Embryonic facial prominence (tissue), 1 donor: ENCODE measurements around the gene LAMB2.

Experiments
- DNase-seq: peaks from one replicate; pipeline ENCODE4 v3.0.0-alpha.2; 2016; ENCODE audit errors: extremely low spot score

Gene LAMB2

GRCh38 chr3:49132437-49133225, at the start of gene LAMB2:
TSS of gene LAMB2 (minus strand) at chr3:49133050. CDS start at chr3:49132867, 183 bp downstream.
- no peak for DNase-seq

- no peak for DNase-seq
These were observed 48.5 kb upstream of the LAMB2 start for GRCh38 chr3:49181351-49181750.

- DNase-seq, result no peak
These were observed 47.3 kb upstream of the LAMB2 start for GRCh38 chr3:49180116-49180515.

DNA sequence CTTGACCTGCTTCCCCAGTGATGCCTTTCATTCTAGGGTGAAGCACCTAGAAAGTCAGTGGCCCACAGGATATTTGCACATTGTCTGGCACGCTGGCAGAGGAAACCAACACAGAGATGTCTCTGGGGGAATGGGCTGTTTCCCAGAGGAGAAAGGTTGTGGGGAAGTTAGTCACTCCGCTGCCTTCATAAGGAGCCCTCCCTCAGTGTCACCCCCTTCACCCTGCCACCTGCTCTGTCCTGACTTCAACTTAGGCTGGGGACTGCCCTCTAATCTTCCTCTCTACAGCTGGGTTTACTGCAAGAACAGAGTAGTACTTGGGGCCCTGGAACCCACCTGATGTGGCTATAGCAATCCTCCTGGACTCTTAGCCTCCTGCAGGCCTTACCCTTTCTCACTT, 44.2 kb upstream of the LAMB2 start:
- no peak for DNase-seq

GRCh38 chr3:49175530-49175929, 42.7 kb upstream of the LAMB2 start:
- no peak for DNase-seq

- no peak for DNase-seq
These were observed 41.6 kb upstream of the LAMB2 start for GRCh38 chr3:49174397-49174985.

DNA sequence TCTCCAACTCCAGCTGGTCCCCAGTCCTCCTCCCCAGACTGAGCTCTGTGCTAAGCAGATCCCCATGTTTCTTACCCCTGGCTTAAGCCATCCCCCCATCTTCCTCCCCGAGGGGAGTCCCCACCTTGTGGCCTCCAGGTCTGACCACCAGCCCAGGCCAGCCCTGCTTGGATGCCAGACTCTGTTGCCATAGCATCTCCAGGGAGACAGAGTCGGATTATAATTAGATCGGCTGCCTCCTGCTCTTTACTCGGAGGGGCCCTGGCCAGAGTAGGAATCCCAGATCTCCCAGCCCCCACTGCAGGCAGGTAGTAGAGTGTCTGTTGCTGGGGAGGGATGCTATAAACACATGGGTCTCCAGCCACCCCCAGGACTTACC, 40.9 kb upstream of the LAMB2 start:
- no peak for DNase-seq

GRCh38 chr3:49173116-49173791, 40.4 kb upstream of the LAMB2 start:
- DNase-seq, result no peak

GRCh38 chr3:49172551-49173041, 39.7 kb upstream of the LAMB2 start:
- DNase-seq, result no peak

DNA sequence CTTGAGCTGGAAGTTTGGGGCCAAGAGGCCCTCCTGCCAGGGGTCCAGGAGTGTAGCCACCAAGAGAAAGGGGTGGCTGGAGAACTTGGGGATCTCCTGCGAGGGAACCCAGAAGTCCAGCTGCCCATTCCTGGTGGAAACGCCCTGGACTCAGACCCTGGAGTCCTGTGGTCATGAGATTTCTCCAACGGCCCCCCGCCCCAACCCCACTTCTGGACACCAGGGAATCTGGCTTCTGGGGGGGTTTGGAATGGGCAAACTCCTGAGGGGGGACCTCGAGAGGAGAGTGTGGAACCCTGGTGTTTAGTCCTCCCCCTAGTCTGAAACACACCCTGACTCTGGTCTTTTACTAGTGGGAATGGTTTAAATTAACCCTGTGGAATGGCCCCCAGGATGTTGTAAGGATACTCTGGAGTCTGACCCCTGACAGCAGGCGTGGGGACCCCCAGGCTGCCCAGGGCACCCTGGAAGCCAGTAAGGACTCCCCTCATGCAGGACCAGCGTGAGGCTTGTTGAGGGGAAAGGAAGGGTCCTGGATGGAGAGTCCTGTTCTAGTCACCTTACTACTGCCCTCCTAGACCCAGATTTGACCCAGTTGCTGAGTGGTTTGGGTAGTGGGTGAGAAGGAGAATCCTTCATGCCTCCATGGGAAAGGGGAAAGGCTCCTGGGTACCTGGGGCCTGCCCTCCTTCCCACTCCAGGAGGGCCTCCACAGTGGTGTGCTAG, 39.1 kb upstream of the LAMB2 start:
- DNase-seq, result no peak

DNA sequence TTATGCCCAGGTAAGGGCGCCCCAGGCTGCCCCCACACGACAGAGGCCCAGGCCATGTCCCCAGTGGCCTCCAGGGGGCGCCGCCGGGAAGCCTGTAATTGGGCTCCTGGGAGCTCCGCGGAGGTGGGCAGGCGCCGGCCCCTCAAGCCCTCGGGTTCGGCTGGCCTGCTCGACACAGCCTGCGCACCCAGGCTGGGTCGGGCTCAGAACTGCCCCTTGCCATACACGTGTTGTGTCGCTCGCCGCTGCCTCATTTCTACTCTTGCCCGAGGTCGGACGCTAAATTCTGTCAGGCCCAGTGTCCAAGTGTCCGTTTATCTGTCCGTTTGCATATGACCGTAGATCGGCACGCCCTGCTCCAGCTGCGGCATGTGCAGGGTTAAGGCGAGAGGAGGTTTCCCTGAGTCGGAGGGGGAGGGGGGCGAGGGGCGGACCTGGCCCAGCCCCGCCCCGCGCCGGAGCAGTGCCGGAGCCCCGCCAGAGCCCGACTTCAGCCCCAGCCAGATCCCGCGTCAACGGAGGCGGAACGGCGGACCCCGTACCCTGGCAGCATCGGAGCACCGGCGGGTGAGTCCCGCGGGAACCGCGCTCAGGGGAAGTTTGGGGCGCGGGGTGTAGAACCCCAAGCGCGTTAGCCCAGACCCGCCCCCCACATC, 38.4 kb upstream of the LAMB2 start, which contains the start of gene KLHDC8B:
Gene KLHDC8B (plus strand): TSS at position 480 of the 656 bp plus-strand sequence. CDS start 1,172 bp downstream, outside the sequence.
- DNase-seq, result peak; percentile 46

GRCh38 chr3:49170744-49171118, 37.9 kb upstream of the LAMB2 start:
- DNase-seq, result no peak

- DNase-seq, result no peak
These were observed 34.1 kb upstream of the LAMB2 start for GRCh38 chr3:49166752-49167556.

- DNase-seq, result no peak
These were observed 33.2 kb upstream of the LAMB2 start, which contains the start of gene CCDC71 for GRCh38 chr3:49165771-49166751. TSS of gene CCDC71 (minus strand) at chr3:49166331. CDS start at chr3:49164208, 2,123 bp downstream.

GRCh38 chr3:49164983-49165720, 32.3 kb upstream of the LAMB2 start:
- DNase-seq, result no peak

- no peak for DNase-seq
These were observed 30.8 kb upstream of the LAMB2 start for GRCh38 chr3:49163609-49164008.

DNA sequence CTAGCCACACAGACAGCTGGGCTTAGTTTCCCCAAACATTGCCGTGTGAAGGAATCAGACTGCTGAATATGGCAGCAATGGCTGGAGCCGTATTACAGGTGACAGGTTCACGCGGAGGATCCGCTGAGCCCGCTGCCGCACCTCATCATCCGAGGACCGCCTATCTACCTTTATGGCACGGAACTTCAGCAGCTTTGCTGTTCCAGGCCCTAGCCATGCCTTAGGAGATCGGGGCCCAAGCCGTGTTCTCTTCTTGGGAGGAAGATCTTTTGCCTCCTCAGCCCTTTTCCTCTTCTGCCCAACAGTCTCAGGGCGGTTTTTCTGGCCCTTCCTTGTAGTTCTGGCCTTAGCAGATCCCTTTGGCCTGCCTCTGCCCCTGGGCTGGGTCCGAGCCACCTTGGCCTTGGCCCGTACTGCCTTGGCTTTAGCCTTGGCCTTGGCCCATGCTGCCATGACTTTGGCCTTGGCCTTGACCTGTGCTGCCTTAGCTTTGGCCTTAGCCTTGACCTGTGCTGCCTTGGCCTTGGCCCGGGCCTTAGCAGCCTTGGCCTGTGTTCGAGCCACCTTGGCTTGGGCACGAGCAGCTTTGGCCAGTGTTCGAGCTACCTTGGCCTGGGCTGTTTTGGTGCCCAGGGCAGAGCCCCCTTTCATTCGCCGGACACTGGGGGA, 30.0 kb upstream of the LAMB2 start:
- DNase-seq, result no peak
